GM19397 (cell line): ENCODE data around the gene ADAM8.

Experiments used
- ATAC-seq: cut with Tn5 transposase; IDR thresholded peaks from one replicate; pipeline ENCODE4 v1.9.1; 2021; ENCODE audit warnings: mild to moderate bottlenecking, moderate library complexity; ENCODE audit not compliant: unreplicated experiment

Gene ADAM8

GRCh38 chr10:133214468-133215410, 61.9 kb downstream of the ADAM8 start:
- no peak for ATAC-seq

- ATAC-seq, result no peak
Measured at GRCh38 chr10:133213641-133214467, 62.8 kb downstream of the ADAM8 start.

GRCh38 chr10:133212853-133213494, 63.7 kb downstream of the ADAM8 start:
- ATAC-seq, result no peak
